GM21390 (cell line): Measurements from ENCODE around the gene OR4E1.
"Not testable (repeated sequence)": the region's sequence is repeated elsewhere in the genome, so short reads cannot be mapped to it uniquely, and the experiment has no call there.

ENCODE experiments used
- ATAC-seq: cut with Tn5 transposase; IDR thresholded peaks from one replicate; pipeline ENCODE4 v1.9.1; 2021; ENCODE audit not compliant: unreplicated experiment

OR4E1 gene

DNA sequence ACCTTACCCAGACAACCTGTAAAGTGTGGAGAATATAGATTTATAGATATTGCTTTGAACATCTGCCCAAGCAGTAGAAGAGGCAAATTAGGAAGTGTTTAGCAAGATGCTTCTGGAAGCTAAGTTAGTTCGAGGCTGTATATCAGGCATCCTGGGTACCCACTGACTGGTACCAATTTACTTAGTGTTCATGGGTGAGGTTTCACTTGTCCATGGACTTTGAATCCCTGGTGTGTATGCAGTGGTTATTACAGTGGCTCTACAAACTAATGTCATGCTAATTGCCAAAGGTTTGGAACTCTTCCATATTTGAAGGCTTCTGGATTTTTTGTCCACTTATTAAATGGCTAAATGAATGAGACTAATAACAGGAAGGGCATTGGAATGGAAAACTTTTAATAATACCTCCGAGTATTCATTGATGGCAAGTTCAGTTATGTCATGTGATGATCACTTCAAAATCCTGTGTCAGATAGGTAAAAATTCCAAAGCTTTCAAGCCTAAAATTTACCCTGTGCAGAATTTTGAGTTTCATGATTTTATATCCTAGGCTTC lies 20.2 kb downstream of the OR4E1 start, which contains the start of gene OR4E2:
TSS of gene OR4E2 (plus strand) at position 505 of the 555 bp plus-strand sequence. CDS start 11,248 bp downstream, outside the sequence.
- no peak for ATAC-seq

DNA sequence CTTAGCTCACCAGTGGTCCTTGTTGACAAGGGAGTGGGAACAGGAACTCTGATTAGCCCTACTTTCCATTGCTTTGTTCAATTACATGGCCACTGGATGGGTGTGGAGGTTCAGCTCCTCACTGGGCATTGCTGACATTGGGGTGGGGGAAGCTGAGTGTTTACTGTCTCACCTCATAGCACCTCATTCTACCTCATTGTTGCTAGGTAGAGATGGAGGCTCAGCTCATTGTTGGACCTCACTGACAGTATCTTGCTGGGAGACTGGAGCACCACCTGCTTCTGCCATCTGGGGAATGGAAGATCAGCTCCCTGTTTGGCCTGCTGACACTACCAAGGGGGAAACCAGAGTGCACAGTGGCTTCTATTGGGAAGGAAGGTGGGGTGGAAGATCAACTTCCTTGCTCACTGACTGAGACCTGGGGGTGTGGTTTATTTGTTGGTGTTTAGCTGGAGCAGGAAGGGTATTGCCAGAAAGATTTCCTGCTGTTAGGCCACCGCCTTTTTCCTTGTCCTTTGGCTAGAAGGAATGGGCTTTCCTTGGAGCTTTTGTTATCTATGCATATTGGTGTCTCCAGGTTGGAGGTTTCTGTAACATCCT lies 21.3 kb downstream of the OR4E1 start:
- ATAC-seq, result no peak

GRCh38 chr14:21647380-21647779 lies 26.2 kb downstream of the OR4E1 start:
- ATAC-seq, result no peak

DNA sequence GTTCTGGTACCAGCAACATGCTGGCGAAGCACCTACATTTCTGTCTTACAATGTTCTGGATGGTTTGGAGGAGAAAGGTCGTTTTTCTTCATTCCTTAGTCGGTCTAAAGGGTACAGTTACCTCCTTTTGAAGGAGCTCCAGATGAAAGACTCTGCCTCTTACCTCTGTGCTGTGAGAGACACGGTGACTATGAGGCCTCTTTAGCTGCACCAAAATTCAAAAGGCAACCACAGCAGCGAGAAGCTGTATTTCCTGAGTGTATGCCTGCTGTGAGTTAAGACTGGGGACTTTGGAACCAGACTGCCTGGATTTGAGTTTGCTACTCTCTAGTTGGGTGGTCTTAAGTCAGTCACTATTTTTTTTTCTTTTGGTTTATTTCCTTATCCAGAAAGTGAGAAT lies 30.2 kb downstream of the OR4E1 start:
- no peak for ATAC-seq

GRCh38 chr14:21642683-21643082 lies 30.9 kb downstream of the OR4E1 start:
- ATAC-seq, result no peak

DNA sequence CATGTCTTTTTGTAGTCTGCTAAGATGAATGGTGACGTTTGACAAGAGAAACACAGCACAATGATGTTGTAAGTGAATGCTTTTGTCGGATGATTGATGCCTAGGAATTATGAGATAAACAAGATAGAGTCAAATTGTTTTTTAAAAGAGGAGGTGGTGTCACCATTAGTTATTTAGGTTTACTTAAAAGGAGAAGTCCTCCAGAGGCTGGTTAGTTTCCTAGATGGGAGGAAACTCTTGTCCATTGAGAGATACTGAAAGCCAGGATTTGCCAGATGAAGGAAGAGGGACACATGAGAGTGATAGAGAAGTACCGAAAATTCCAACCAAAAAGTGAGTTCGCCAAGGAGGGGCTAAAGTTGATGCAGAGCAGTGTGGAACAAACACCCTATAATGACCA lies 38.8 kb downstream of the OR4E1 start, which contains the start of gene OR10G2:
TSS of gene OR10G2 (minus strand) at position 101 of the 400 bp plus-strand sequence. CDS start at position 3, 98 bp downstream.
- ATAC-seq, result no peak

DNA sequence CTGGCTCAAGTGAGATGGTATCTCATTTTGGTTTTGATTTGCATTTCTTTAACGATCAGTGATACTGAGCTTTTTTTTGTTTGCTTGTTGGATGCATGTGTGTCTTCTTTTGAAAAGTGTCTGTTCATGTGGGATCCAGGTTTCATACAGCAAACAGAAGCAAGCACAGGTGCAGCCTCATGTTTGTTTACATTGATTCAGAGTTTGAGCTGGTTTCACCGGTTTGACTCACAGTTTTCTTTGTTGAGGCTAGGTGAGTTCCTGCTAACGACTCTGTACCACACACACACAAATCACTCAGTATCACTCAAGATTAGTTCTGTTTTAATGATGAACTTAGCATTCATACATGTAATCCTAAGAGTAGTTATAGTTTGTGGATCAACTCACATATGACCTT lies 42.5 kb downstream of the OR4E1 start:
- ATAC-seq, result no peak

DNA sequence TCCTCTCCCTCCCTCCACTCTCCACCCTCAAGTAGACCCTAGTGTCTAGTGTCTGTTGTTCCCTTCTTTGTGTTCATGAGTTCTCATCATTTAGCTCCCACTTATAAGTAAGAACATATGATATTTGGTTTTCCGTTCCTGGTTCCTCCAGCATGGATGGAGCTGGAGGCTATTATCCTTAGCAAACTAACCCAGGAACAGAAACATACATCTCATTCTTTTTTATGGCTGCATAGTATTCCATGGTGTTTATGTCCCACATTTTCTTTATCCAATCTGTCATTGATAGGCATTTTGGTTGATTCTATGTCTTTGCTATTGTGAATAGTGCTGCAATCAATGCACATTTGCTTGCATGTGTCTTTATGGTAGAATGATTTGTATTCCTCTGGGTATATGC lies 43.1 kb downstream of the OR4E1 start:
- ATAC-seq, result not testable (repeated sequence)

- ATAC-seq, result no peak
Measured at GRCh38 chr14:21626491-21627230, 47.0 kb downstream of the OR4E1 start.
